Ectodermal cell (in vitro differentiated cells): ENCODE results near the gene AMBP.

Experiments used
- H3K27ac ChIP-seq: 2 replicates; pipeline ENCODE4 v1.7.0; 2013; ENCODE audit warnings: mild to moderate bottlenecking, low read depth, low read length; ENCODE audit not compliant: insufficient read depth, poor library complexity, severe bottlenecking
- H3K27me3 ChIP-seq: 2 replicates; pipeline ENCODE4 v1.7.0; 2013; ENCODE audit warnings: mild to moderate bottlenecking, low read length; ENCODE audit not compliant: insufficient read depth, control insufficient read depth, poor library complexity, severe bottlenecking
- H3K36me3 ChIP-seq: one replicate; pipeline ENCODE4 v1.7.0; 2013; ENCODE audit warnings: low read length; ENCODE audit not compliant: control insufficient read depth, insufficient read depth
- H3K4me1 ChIP-seq: one replicate; pipeline ENCODE4 v1.7.0; 2013; ENCODE audit warnings: low read length; ENCODE audit not compliant: control insufficient read depth, insufficient read depth
- H3K4me3 ChIP-seq: 2 replicates; pipeline ENCODE4 v1.7.0; 2013; ENCODE audit warnings: low read depth, low read length, control low read depth; ENCODE audit not compliant: insufficient read depth
- H3K9me3 ChIP-seq: 2 replicates; pipeline ENCODE4 v1.7.0; 2013; ENCODE audit warnings: mild to moderate bottlenecking, low read length, moderate library complexity; ENCODE audit not compliant: control insufficient read depth
- WGBS, 2 experiments: methylation state at CpG; one replicate each; pipeline ENCODE4 v1.1.7; 2013; ENCODE audit warnings: missing lambda C conversion rate in 2 of 2; 5-methylcytosine and 5-hydroxymethylcytosine counted together

AMBP gene

GRCh38 chr9:114072184-114073140, 5.6 kb downstream of the AMBP start:
- H3K4me3 ChIP-seq = no peak overlapping the region
- H3K27me3 ChIP-seq = no peaks in the 10 kb centered on the region
- WGBS, 2 experiments = 85 to 88% methylated on average over 14 of the region's 14 CpGs
- H3K27ac ChIP-seq = no peak overlapping the region
- no peaks in the 10 kb centered on the region for H3K9me3 ChIP-seq
- H3K36me3 ChIP-seq = no peaks in the 10 kb centered on the region
- no peaks in the 10 kb centered on the region for H3K4me1 ChIP-seq

GRCh38 chr9:114071197-114071795, 6.8 kb downstream of the AMBP start:
- Histone ChIP-seq H3K4me3 (no peak overlapping the region), H3K27me3 (no peaks in the 10 kb centered on the region), H3K4me1 (no peaks in the 10 kb centered on the region), H3K36me3 (no peaks in the 10 kb centered on the region), H3K9me3 (no peaks in the 10 kb centered on the region), H3K27ac (no peak overlapping the region)
- 89 to 92% methylated on average over 7 of the region's 7 CpGs for WGBS, 2 experiments

- Histone ChIP-seq H3K4me1 (no peaks in the 10 kb centered on the region), H3K9me3 (no peaks in the 10 kb centered on the region), H3K27me3 (no peaks in the 10 kb centered on the region), H3K36me3 (no peaks in the 10 kb centered on the region), H3K4me3 (no peak overlapping the region), H3K27ac (no peak overlapping the region)
- 91 to 93% methylated on average over 17 of the region's 17 CpGs for WGBS, 2 experiments
Measured at GRCh38 chr9:114070188-114071103, 7.7 kb downstream of the AMBP start.

- Histone ChIP-seq H3K9me3 (no peaks in the 10 kb centered on the region), H3K36me3 (no peaks in the 10 kb centered on the region), H3K4me3 (no peak overlapping the region), H3K27me3 (no peaks in the 10 kb centered on the region), H3K4me1 (no peaks in the 10 kb centered on the region), H3K27ac (no peak overlapping the region)
- WGBS, 2 experiments = 87 to 91% methylated on average over 6 to 9 of the region's 9 CpGs
Measured at GRCh38 chr9:114069476-114070187, 8.5 kb downstream of the AMBP start.

GRCh38 chr9:114065304-114065703, 12.8 kb downstream of the AMBP start:
- no peaks in the 10 kb centered on the region for H3K27me3 ChIP-seq

GRCh38 chr9:114061830-114062474, 16.1 kb downstream of the AMBP start:
- no peaks in the 10 kb centered on the region for H3K27me3 ChIP-seq
- H3K27ac ChIP-seq = no peak overlapping the region
- WGBS, 2 experiments = 86 to 92% methylated on average over 2 to 4 of the region's 4 CpGs
- H3K36me3 ChIP-seq = no peaks in the 10 kb centered on the region
- no peak overlapping the region for H3K4me3 ChIP-seq
- no peaks in the 10 kb centered on the region for H3K9me3 ChIP-seq
- peaks cover 19% of the 10 kb centered on the region for H3K4me1 ChIP-seq

More at GRCh38 chr9:114065304-114065703, 12.8 kb downstream of the AMBP start:
- no peak overlapping the region for H3K4me3 ChIP-seq
- H3K36me3 ChIP-seq = no peaks in the 10 kb centered on the region
- no peaks in the 10 kb centered on the region for H3K9me3 ChIP-seq
- WGBS, 2 experiments = 90 to 93% methylated on average over 8 of the region's 8 CpGs
- no peak overlapping the region for H3K27ac ChIP-seq
- H3K4me1 ChIP-seq = no peaks in the 10 kb centered on the region

- H3K4me3 ChIP-seq = no peak overlapping the region
- no peaks in the 10 kb centered on the region for H3K36me3 ChIP-seq
- H3K9me3 ChIP-seq = no peaks in the 10 kb centered on the region
- WGBS, 2 experiments = 95% methylated on average over 12 of the region's 12 CpGs
- no peaks in the 10 kb centered on the region for H3K27me3 ChIP-seq
- no peak overlapping the region for H3K27ac ChIP-seq
- peaks cover 22% of the 10 kb centered on the region for H3K4me1 ChIP-seq
Measured at GRCh38 chr9:114061292-114061691, 16.8 kb downstream of the AMBP start.

- Histone ChIP-seq H3K27ac (no peak overlapping the region), H3K36me3 (no peaks in the 10 kb centered on the region), H3K27me3 (no peaks in the 10 kb centered on the region), H3K4me1 (peaks cover 22% of the 10 kb centered on the region), H3K4me3 (no peak overlapping the region), H3K9me3 (no peaks in the 10 kb centered on the region)
- WGBS, 2 experiments = 84 to 86% methylated on average over 9 of the region's 9 CpGs
Measured at GRCh38 chr9:114060711-114061110, 17.4 kb downstream of the AMBP start.

GRCh38 chr9:114060070-114060469, 18.0 kb downstream of the AMBP start:
- H3K27ac ChIP-seq = no peak overlapping the region
- 92 to 95% methylated on average over 8 of the region's 8 CpGs for WGBS, 2 experiments
- H3K4me1 ChIP-seq = peaks cover 22% of the 10 kb centered on the region
- H3K9me3 ChIP-seq = no peaks in the 10 kb centered on the region
- H3K27me3 ChIP-seq = no peaks in the 10 kb centered on the region
- H3K36me3 ChIP-seq = no peaks in the 10 kb centered on the region
- H3K4me3 ChIP-seq = no peak overlapping the region
